Measurements from ENCODE around the gene EEA1. TPM values are rescaled to one million over a fixed set of nuclear protein-coding genes. Genes with fewer than 3 reads are reported as not detected.

EEA1 gene
- total RNA-seq, 1 experiment from 2014 or later = 14.9 TPM

DNA sequence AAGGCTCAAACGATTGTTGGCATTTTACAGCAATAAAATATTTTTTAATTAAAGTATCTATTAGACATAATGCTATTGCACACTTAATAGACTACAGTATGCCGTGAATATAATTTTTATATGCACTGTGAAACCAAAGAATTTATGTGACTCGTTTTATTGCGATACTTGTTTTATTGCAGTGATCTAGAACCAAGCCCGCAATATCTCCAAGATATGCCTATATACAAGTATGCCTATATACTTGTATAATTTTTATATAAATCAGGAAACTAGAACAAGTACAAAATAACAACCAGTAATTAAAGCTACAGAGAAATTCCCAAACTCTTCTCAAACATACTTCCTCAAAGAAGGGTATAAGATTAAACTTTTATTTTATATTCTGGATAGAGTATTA, 31.3 kb downstream of the EEA1 start:
- Mint-ChIP-seq H3K9me3 (no peaks in the 10 kb centered on the region), H3K4me3 (no peak overlapping the region), H3K27ac (no peak overlapping the region), H3K4me1 (peaks cover 5 to 12% of the 10 kb centered on the region in 2 experiments), H3K36me3 (ENCODE audit: insufficient read depth in 1 of 3, low read depth in 3 of 3) (peaks cover 7 to 23% (median 8%) of the 10 kb centered on the region in 3 experiments), H3K27me3 (ENCODE audit: low read depth) (no peaks in the 10 kb centered on the region)
- H3K79me1 ChIP-seq (ENCODE audit: insufficient read depth, low read depth, low read length, poor library complexity, severe bottlenecking) = no peaks in the 10 kb centered on the region
- no peak overlapping the region for H4K8ac ChIP-seq (replicated peaks; ENCODE audit: insufficient read length, low read depth, low read length)
- no peak overlapping the region for H2AFZ ChIP-seq (ENCODE audit: low read length)
- H3K27ac ChIP-seq (ENCODE audit: insufficient read length, low read depth, low read length) = no peak overlapping the region
- no peaks in the 10 kb centered on the region for H3K23me2 ChIP-seq (ENCODE audit: insufficient read length, low read depth, low read length, poor library complexity, severe bottlenecking)
- no peak overlapping the region for H3K14ac ChIP-seq (ENCODE audit: insufficient read depth, low read length)
- no peaks in the 10 kb centered on the region for H4K20me1 ChIP-seq (ENCODE audit: control insufficient read depth, insufficient read depth, insufficient read length)
- H2BK5ac ChIP-seq (ENCODE audit: insufficient read length, low read length) = no peak overlapping the region
- H3K4me2 ChIP-seq (ENCODE audit: insufficient read depth, insufficient read length, low read length) = no peak overlapping the region
- no peak overlapping the region for H4K91ac ChIP-seq (ENCODE audit: insufficient read length, low read depth, low read length)
- TF ChIP-seq CTCF (conservative IDR thresholded peaks at IDR 0.05) = no peak
- H3K9me3 ChIP-seq (ENCODE audit: control insufficient read depth, low read depth, low read length) = no peaks in the 10 kb centered on the region
- H3K27me3 ChIP-seq (ENCODE audit: insufficient read depth, low read length) = no peaks in the 10 kb centered on the region
- H3K4ac ChIP-seq (ENCODE audit: low read depth, low read length) = no peak overlapping the region
- H2BK12ac ChIP-seq (ENCODE audit: insufficient read length, low read depth, low read length) = no peak overlapping the region
- H2BK20ac ChIP-seq (ENCODE audit: low read depth, low read length, poor library complexity, severe bottlenecking) = no peak overlapping the region
- H2BK15ac ChIP-seq (ENCODE audit: low read depth, low read length) = no peak overlapping the region
- WGBS (ENCODE audit: extremely low coverage, insufficient read length, low lambda C conversion rate) = no CpG with 5 or more reads among the region's 5 CpGs
- no peak overlapping the region for H3T11ph ChIP-seq (ENCODE audit: low read length)
- no peak overlapping the region for H3K18ac ChIP-seq (ENCODE audit: insufficient read length, low read depth, low read length)
- no peaks in the 10 kb centered on the region; the same call in 1 of the 2 replicates for H3K4me1 ChIP-seq (ENCODE audit: insufficient read depth, low read length)
- DNase-seq = no peak
- H3K56ac ChIP-seq (ENCODE audit: insufficient read length, low read depth, low read length) = no peak overlapping the region
- H3K23ac ChIP-seq (ENCODE audit: insufficient read length, low read depth, low read length) = no peak overlapping the region
- no peak overlapping the region for H2BK120ac ChIP-seq (ENCODE audit: low read depth, low read length, poor library complexity, severe bottlenecking)
- H3K9ac ChIP-seq (ENCODE audit: extremely low read depth, insufficient read length, low read length) = no peak overlapping the region
- H2AK5ac ChIP-seq (ENCODE audit: insufficient read length, low read length) = no peak overlapping the region
- no peak overlapping the region for H4K5ac ChIP-seq (ENCODE audit: insufficient read length, low read depth, low read length)
- H3K79me2 ChIP-seq (ENCODE audit: insufficient read depth, low read length) = no peaks in the 10 kb centered on the region

All from H9 (cell line).